ENCODE results near the gene TNIK.

DNA sequence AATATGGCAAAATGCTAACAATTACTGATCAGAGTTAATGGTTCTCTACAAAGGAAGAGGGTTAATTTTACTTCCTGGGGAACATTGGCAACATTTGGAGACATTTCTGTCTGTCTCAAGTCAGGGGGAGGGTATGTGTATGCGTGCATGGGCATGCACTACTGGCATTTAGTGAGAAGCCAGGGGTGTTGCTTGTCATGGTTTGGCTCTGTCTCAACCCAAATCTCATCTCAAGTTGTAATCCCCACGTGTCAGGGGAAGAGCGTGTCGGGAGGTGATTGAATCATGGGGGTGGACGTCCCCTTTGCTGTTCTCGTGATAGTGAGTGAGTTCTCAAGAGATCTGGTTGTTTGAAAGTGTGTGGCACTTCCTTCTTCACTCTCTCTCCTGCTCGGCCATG is 28.3 kb upstream of the TNIK start:
- TF ChIP-seq, protein P1, sequence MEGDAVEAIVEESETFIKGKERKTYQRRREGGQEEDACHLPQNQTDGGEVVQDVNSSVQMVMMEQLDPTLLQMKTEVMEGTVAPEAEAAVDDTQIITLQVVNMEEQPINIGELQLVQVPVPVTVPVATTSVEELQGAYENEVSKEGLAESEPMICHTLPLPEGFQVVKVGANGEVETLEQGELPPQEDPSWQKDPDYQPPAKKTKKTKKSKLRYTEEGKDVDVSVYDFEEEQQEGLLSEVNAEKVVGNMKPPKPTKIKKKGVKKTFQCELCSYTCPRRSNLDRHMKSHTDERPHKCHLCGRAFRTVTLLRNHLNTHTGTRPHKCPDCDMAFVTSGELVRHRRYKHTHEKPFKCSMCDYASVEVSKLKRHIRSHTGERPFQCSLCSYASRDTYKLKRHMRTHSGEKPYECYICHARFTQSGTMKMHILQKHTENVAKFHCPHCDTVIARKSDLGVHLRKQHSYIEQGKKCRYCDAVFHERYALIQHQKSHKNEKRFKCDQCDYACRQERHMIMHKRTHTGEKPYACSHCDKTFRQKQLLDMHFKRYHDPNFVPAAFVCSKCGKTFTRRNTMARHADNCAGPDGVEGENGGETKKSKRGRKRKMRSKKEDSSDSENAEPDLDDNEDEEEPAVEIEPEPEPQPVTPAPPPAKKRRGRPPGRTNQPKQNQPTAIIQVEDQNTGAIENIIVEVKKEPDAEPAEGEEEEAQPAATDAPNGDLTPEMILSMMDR (conservative IDR thresholded peaks at IDR 0.05; ENCODE audit: low read depth, low read length): no peak
- TF ChIP-seq EZH2phosphoT487 (IDR thresholded peaks at IDR 0.05; ENCODE audit: borderline replicate concordance, low read length) (no peak), EZH2 (IDR thresholded peaks at IDR 0.05; ENCODE audit: low read length, unreplicated experiment) (no peak)
